Testis (tissue), 3 donors: ENCODE measurements around the gene ANKRD11. TPM values are rescaled to one million over a fixed set of nuclear protein-coding genes. Genes with fewer than 3 reads are reported as not detected.
"Not testable (repeated sequence)": the region's sequence is repeated elsewhere in the genome, so short reads cannot be mapped to it uniquely, and the experiment has no call there.

ENCODE experiments used
- DNase-seq: peaks from one replicate; pipeline ENCODE4 v3.0.0-alpha.2; 2019
- H3K27ac ChIP-seq, 2 donors: fragments of 200-600 bp; sonication (generic); one replicate each; pipeline ENCODE4 v1.5.1; 2019
- H3K27me3 ChIP-seq: fragments of 200-600 bp; sonication (generic); one replicate; pipeline ENCODE4 v1.5.1; 2019
- H3K36me3 ChIP-seq: fragments of 200-600 bp; sonication (generic); one replicate; pipeline ENCODE4 v1.5.1; 2017; ENCODE audit warnings: low read depth; ENCODE audit errors: missing control alignments
- H3K4me1 ChIP-seq: fragments of 200-600 bp; sonication (generic); one replicate; pipeline ENCODE4 v1.5.1; 2019
- H3K4me3 ChIP-seq, 2 donors: fragments of 200-600 bp; sonication (generic); one replicate each; pipeline ENCODE4 v1.5.1; 2017 to 2019
- H3K9me3 ChIP-seq: fragments of 200-600 bp; sonication (generic); one replicate; pipeline ENCODE4 v1.5.1; 2017
- CTCF ChIP-seq, 3 experiments: fragments of 450-650 bp in 2 of 3; fragments of 200-600 bp in 1 of 3; sonication (generic) in 1 of 3; IDR thresholded peaks; one replicate each; pipeline ENCODE4 v1.5.1; 2016 to 2019; ENCODE audit warnings: antibody characterized with exemption in 3 of 3, mild to moderate bottlenecking in 2 of 3, moderate library complexity in 1 of 3
- POLR2A ChIP-seq: fragments of 450-650 bp; IDR thresholded peaks from one replicate; pipeline ENCODE4 v1.6.1; 2017; ENCODE audit warnings: antibody characterized with exemption, mild to moderate bottlenecking, moderate library complexity
- WGBS, 2 donors: methylation state at CpG; one replicate each; pipeline ENCODE4 v1.1.5; 2018; 5-methylcytosine and 5-hydroxymethylcytosine counted together
- intact Hi-C: fragments of 100-400 bp; cut with DNase I; formaldehyde crosslinking; loops from one replicate; pipeline ENCODE4 v1.15.1; 2023; ENCODE audit warnings: low total_unique reads
- polyA plus RNA-seq: library from polyadenylated mRNA; stranded (reverse); fragments of 350-450 nt; fragmentation: Illumina TruSeq; extraction: RNeasy Lipid Tissue Mini Kit (QIAGEN cat#74804); gene quantifications from one replicate; pipeline ENCODE4 v1.2.3, GENCODE V29; 2014; ENCODE audit warnings: low read depth, low replicate concordance; ENCODE audit not compliant: insufficient read depth
- total RNA-seq, 2 donors: library from RNA; depleted of rRNA; stranded (reverse); fragments of >200 nt; gene quantifications; one replicate each; pipeline ENCODE4 v1.2.3, GENCODE V29; 2016

Gene ANKRD11
- total and polyA plus RNA-seq, 3 donors from 2014 or later = 49.7 to 187 (median 150) TPM

GRCh38 chr16:89365996-89366395 lies 124.4 kb downstream of the ANKRD11 start:
- Histone ChIP-seq H3K27me3 (no peaks in the 10 kb centered on the region), H3K9me3 (no peaks in the 10 kb centered on the region), H3K4me1 (peaks cover 49% of the 10 kb centered on the region), H3K36me3 (no peaks in the 10 kb centered on the region), H3K27ac (no peak overlapping the region), H3K4me3 (no peak overlapping the region)
- DNase-seq = no peak
- TF ChIP-seq CTCF (IDR thresholded peaks at IDR 0.05) = no peak
- no peak for TF ChIP-seq POLR2A
- 94 to 96% methylated on average over 5 of the region's 5 CpGs for WGBS, 2 donors
- intact Hi-C loops = no loop called here

- no peak overlapping the region for H3K4me3 ChIP-seq
- H3K27ac ChIP-seq = no peak overlapping the region
- H3K27me3 ChIP-seq = no peaks in the 10 kb centered on the region
- 66 to 68% methylated on average over 2 of the region's 2 CpGs for WGBS, 2 donors
- no peaks in the 10 kb centered on the region for H3K36me3 ChIP-seq
- no peak for DNase-seq
- peaks cover 50% of the 10 kb centered on the region for H3K4me1 ChIP-seq
- intact Hi-C loops = no loop called here
- no peak for TF ChIP-seq CTCF (IDR thresholded peaks at IDR 0.05)
- no peak for TF ChIP-seq POLR2A
- no peaks in the 10 kb centered on the region for H3K9me3 ChIP-seq
Measured at GRCh38 chr16:89365044-89365467, 125.3 kb downstream of the ANKRD11 start.

GRCh38 chr16:89364606-89365005 lies 125.8 kb downstream of the ANKRD11 start:
- TF ChIP-seq POLR2A (no peak), CTCF (IDR thresholded peaks at IDR 0.05) (no peak)
- Histone ChIP-seq H3K27ac (no peak overlapping the region), H3K4me1 (peaks cover 49% of the 10 kb centered on the region), H3K4me3 (no peak overlapping the region), H3K27me3 (no peaks in the 10 kb centered on the region), H3K9me3 (no peaks in the 10 kb centered on the region), H3K36me3 (no peaks in the 10 kb centered on the region)
- intact Hi-C loops = no loop called here
- no peak for DNase-seq
- 55 to 78% methylated on average over 8 of the region's 8 CpGs for WGBS, 2 donors

DNA sequence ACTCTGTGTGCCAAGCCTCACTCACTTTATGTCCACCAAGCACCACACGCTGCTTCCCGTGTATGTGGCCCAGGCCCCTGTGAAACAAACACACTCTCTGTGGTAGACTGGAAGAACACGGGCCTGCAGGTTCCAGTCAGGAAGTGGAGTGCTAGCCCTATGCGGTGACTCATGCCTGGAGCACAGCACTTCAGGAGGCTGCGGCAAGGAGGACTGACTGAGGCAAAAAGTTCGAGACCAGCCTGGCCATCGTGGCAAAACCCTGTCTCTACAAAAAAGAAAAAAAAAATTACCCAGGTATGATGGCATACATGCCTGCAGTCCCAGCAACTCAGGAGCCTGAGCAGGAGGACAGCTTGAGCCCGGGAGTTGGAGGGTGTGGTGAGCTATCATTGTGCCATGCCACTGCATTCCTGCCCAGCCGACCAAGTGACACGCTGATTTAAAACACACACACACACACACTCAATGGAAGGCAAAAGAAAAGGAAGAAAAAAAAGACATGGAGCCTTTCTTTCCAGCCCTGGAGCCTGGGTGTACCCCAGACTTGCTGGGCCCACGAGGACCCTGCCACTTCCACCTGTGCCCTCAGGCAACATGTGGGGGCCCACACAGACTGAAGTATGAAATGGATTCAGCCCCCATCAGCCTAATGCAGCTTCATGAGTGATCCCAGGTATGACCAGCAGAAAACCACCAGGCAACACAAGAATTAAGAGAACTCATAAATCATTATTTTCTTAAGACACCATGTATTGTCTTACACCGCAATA lies 126.6 kb downstream of the ANKRD11 start:
- WGBS, 2 donors = 63 to 68% methylated on average over 12 of the region's 12 CpGs

GRCh38 chr16:89362540-89363223 lies 127.7 kb downstream of the ANKRD11 start:
- H3K36me3 ChIP-seq, H3K27ac ChIP-seq, DNase-seq, H3K9me3 ChIP-seq, intact Hi-C loops, H3K4me3 ChIP-seq, H3K27me3 ChIP-seq: not testable (repeated sequence)
- H3K4me1 ChIP-seq = peaks cover 47% of the 10 kb centered on the region
- WGBS, 2 donors = 83 to 86% methylated on average over 12 to 13 of the region's 14 CpGs

More for the DNA sequence above, 126.6 kb downstream of the ANKRD11 start:
- no peak for TF ChIP-seq POLR2A
- no peak for TF ChIP-seq CTCF (IDR thresholded peaks at IDR 0.05)
- Histone ChIP-seq H3K9me3 (no peaks in the 10 kb centered on the region), H3K4me3 (no peak overlapping the region), H3K4me1 (peaks cover 49% of the 10 kb centered on the region), H3K27ac (no peak overlapping the region), H3K27me3 (no peaks in the 10 kb centered on the region), H3K36me3 (no peaks in the 10 kb centered on the region)
- intact Hi-C loops = no loop called here
- no peak for DNase-seq
